Bronchial epithelial cell (primary cell): ENCODE data around the gene MEPCE. TPM values are rescaled to one million over a fixed set of nuclear protein-coding genes. Genes with fewer than 3 reads are reported as not detected.
A peak's percentile ranks its signal among the peaks of the same experiment; 100 is the strongest.
"Not testable (repeated sequence)": the region's sequence is repeated elsewhere in the genome, so short reads cannot be mapped to it uniquely, and the experiment has no call there.

Experiments used
- DNase-seq: peaks from one replicate; pipeline ENCODE4 v3.0.0-alpha.2; 2010; ENCODE audit warnings: low read depth
- FAIRE-seq: peaks from 2 replicates; lab custom pipeline; 2011; peaks lifted over from hg19 to GRCh38; lab: Jason Lieb, UNC
- H3K27me3 ChIP-seq: 2 replicates; pipeline ENCODE4 v1.5.1; 2011; ENCODE audit warnings: low read length; ENCODE audit not compliant: control insufficient read depth, insufficient read depth
- H3K36me3 ChIP-seq: 2 replicates; pipeline ENCODE4 v1.5.1; 2011; ENCODE audit warnings: low read length; ENCODE audit not compliant: control insufficient read depth, insufficient read depth
- H3K4me3 ChIP-seq: 2 replicates; pipeline ENCODE4 v1.5.1; 2011; ENCODE audit warnings: mild to moderate bottlenecking, low read depth, low read length, control low read depth
- total RNA-seq: library from RNA; depleted of rRNA; stranded (reverse); fragments of >200 nt; gene quantifications from 2 replicates; pipeline ENCODE4 v1.2.1, GENCODE V29; 2014
- TF ChIP-seq, protein P1 (sequence below): IDR thresholded peaks from 2 replicates; pipeline ENCODE4 v1.5.1; 2011; ENCODE audit warnings: mild to moderate bottlenecking, moderate library complexity, low read length, control low read depth, inconsistent platforms; ENCODE audit not compliant: insufficient read depth, severe bottlenecking

The MEPCE gene
- total RNA-seq, 1 donor from 2014 or later: 18.7 TPM

GRCh38 chr7:100433592-100434296 lies 4.1 kb downstream of the MEPCE start:
- H3K27me3 ChIP-seq: no peaks in the 10 kb centered on the region
- DNase-seq (no peak), FAIRE-seq (no peak)
- H3K36me3 ChIP-seq: peaks cover 11% of the 10 kb centered on the region
- TF ChIP-seq, protein P1, sequence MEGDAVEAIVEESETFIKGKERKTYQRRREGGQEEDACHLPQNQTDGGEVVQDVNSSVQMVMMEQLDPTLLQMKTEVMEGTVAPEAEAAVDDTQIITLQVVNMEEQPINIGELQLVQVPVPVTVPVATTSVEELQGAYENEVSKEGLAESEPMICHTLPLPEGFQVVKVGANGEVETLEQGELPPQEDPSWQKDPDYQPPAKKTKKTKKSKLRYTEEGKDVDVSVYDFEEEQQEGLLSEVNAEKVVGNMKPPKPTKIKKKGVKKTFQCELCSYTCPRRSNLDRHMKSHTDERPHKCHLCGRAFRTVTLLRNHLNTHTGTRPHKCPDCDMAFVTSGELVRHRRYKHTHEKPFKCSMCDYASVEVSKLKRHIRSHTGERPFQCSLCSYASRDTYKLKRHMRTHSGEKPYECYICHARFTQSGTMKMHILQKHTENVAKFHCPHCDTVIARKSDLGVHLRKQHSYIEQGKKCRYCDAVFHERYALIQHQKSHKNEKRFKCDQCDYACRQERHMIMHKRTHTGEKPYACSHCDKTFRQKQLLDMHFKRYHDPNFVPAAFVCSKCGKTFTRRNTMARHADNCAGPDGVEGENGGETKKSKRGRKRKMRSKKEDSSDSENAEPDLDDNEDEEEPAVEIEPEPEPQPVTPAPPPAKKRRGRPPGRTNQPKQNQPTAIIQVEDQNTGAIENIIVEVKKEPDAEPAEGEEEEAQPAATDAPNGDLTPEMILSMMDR: no peak
- no peak overlapping the region for H3K4me3 ChIP-seq

GRCh38 chr7:100434297-100435144 lies 4.9 kb downstream of the MEPCE start:
- TF ChIP-seq, protein P1: no peak
- peaks cover 11% of the 10 kb centered on the region for H3K36me3 ChIP-seq
- peak overlapping the region; percentile 69 for H3K4me3 ChIP-seq
- H3K27me3 ChIP-seq: no peaks in the 10 kb centered on the region
- DNase-seq (no peak), FAIRE-seq (no peak)

DNA sequence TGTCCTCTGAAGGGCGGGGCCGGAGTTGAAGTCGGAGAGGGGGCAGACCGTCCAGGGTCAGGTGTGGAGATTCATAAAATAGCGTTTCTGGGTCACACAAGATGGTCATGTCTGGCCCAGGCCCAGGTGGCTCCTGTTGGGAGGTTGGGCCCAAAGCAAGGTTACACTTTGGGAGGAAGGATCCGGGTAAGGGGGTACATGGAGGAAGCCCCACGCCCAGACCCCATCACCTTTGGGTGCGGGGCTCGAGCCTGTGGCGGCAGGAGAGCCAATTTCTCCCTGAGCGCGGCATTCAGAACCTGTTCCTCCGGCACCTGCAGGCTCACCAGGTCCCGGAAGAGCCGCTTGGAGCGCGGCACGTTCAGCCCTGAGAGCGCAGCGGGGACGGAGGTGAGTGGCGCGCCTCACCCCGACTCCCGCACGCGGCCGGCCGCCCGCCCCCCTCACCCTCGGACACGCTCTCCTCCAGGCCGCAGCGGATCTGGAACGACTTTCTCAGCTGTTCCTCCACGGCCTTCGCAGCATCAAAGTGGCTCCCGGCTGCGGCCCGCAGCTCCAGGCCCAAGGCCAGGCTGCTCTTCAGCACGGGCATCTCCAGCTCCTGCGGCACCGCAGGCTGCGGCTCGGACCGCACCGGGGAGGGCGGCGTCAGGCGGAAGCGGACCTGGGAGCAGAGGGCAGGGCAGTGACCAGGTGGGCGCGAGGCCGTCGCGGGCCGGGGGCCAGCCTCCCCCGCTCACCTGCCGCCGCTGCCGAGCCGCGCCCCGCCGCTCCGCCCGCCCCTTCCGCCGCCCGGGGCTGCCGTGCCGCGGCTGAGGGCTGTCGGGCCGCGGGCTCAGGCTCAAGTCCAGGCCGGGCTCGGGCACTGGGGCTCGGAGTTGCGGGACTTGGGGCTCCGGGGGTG lies 6.0 kb downstream of the MEPCE start:
- FAIRE-seq (no peak), DNase-seq (peak; percentile 24)
- Histone ChIP-seq H3K27me3 (no peaks in the 10 kb centered on the region), H3K36me3 (peaks cover 11% of the 10 kb centered on the region), H3K4me3 (peak overlapping the region; percentile 69)
- TF ChIP-seq, protein P1: no peak

DNA sequence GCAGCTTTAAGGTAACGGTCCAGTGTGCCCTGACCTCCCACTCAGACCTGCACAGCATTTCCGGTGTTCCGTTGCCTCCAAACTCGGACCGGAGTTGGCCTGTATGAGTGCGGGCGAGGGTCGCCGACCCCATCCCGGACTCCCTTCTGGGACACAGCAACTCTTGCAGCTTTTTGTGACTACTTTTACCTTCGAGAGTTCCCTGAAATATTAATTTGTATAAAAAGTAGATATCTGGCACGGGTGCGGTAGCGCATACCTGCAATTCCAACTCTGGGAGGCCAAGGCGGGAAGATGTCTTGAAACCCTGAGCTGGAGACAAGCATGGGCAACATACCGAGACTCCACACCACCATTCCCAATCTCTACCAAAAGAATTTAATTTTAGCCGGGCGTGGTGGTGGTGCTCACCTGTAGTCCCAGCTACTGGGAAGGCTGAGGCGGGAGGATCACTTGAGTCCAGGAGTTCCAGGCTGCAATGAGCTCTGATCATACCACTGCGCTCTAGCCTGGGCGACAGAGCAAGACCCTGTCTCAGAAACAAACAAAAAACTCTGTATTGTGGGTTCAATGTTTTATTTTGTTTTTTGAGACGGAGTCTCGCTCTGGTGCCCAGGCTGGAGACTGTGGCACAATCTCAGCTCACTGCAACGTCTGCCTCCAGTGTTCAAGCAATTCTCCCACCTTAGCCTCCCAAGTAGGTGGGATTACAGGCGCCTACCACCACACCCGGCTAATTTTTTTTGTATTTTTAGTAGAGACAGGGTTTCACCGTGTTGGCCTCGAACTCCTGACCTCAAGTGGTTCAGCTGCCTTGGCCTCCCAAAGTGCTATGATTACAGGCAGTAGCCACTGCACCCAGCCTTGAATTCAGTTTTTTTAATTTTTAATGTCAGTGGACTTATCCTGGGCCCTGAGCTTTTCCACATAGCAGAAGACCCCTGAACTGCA lies 7.8 kb downstream of the MEPCE start:
- Histone ChIP-seq H3K4me3 (peak overlapping the region; percentile 69), H3K36me3 (peaks cover 7% of the 10 kb centered on the region), H3K27me3 (no peaks in the 10 kb centered on the region)
- DNase-seq (no peak), FAIRE-seq (no peak)
- TF ChIP-seq, protein P1: no peak

DNA sequence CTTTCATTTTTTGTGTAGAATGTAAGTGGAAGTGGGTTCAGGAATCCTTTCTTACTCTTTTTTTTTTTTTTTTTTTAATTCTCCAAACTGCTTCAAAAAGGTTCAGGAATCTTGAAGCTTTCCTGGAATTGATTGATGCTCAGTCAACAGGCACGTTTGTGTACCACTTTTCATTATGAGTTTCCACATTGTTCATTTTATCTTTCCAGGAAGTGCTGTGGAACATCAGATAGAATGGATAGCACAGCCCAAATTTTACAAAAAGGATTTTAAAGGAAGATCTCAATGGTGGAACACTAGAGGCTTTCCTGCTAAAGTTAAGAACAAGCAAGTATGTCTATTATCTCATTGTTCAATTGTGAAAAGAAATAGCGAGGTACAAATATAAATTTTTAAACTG lies 8.5 kb downstream of the MEPCE start:
- Histone ChIP-seq H3K27me3 (no peaks in the 10 kb centered on the region), H3K4me3 (no peak overlapping the region), H3K36me3 (peaks cover 3% of the 10 kb centered on the region)
- FAIRE-seq (no peak), DNase-seq (no peak)
- TF ChIP-seq, protein P1: no peak

- DNase-seq, FAIRE-seq, H3K4me3 ChIP-seq, H3K27me3 ChIP-seq, H3K36me3 ChIP-seq: not testable (repeated sequence)
These were observed 9.1 kb downstream of the MEPCE start for GRCh38 chr7:100438731-100439130.

DNA sequence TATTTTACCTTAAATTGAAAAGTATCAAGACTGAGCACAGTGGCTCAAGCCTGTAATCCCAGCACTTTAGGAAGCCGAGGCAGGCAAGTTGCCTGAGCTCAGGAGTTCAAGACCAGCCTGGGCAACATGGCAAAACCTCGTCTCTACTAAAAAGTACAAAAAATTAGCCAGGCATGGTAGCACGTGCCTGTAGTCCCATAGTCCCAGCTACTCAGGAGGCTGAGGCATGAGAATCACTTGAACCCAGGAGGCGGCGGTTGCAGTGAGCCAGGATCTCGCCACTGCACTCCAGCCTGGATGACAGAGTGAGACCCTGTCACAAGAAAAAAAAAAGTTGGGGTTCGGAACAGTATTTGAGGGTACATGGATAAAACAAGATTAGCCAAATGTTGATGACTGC lies 9.6 kb downstream of the MEPCE start:
- not testable (repeated sequence) for FAIRE-seq, H3K4me3 ChIP-seq, DNase-seq, H3K36me3 ChIP-seq, H3K27me3 ChIP-seq
